ENCODE measurements around the gene MED13.

DNA sequence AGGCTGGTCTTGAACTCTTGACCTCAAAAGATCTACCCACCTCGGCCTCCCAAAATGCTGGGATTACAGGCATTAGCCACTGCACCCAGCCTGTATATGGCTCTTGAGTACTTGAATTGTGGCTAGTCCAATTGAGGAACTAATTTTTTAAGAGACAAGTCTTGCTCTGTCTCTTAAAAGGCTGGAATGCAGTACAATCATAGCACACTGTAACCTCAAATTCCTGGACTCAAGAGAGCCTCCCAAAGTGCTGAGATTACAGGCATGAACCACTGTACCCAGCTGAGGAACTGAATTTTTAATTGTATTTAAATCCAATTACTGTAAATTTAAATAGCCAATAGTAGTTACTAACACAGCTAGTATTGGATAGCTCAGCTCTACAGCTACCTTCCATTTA is 50.6 kb downstream of the MED13 start:
- no peak for TF ChIP-seq POLR2A (IDR thresholded peaks at IDR 0.05)
- TF ChIP-seq, protein P1, sequence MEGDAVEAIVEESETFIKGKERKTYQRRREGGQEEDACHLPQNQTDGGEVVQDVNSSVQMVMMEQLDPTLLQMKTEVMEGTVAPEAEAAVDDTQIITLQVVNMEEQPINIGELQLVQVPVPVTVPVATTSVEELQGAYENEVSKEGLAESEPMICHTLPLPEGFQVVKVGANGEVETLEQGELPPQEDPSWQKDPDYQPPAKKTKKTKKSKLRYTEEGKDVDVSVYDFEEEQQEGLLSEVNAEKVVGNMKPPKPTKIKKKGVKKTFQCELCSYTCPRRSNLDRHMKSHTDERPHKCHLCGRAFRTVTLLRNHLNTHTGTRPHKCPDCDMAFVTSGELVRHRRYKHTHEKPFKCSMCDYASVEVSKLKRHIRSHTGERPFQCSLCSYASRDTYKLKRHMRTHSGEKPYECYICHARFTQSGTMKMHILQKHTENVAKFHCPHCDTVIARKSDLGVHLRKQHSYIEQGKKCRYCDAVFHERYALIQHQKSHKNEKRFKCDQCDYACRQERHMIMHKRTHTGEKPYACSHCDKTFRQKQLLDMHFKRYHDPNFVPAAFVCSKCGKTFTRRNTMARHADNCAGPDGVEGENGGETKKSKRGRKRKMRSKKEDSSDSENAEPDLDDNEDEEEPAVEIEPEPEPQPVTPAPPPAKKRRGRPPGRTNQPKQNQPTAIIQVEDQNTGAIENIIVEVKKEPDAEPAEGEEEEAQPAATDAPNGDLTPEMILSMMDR (IDR thresholded peaks at IDR 0.05), result no peak
